Measurements from ENCODE around the gene ADAMTSL1. TPM values are rescaled to one million over a fixed set of nuclear protein-coding genes. Genes with fewer than 3 reads are reported as not detected.

The ADAMTSL1 gene
- total RNA-seq, 4 donors from 2014 or later: 21.3 to 138 (median 125) TPM

- no peak for TF ChIP-seq POLR2A (IDR thresholded peaks at IDR 0.05)
- peaks cover 0 to 7% (median 0%) of the 10 kb centered on the region in 3 donors for H3K4me1 ChIP-seq
- H3K27me3 ChIP-seq: no peaks in the 10 kb centered on the region
- peaks cover 0 to 21% of the 10 kb centered on the region in 2 donors for H3K36me3 ChIP-seq
- no peak for ATAC-seq
- WGBS, 2 donors (ENCODE audit: low coverage in 1 of 2): 31 to 48% methylated on average over 2 to 3 of the region's 3 CpGs
- no peaks in the 10 kb centered on the region for H3K9me3 ChIP-seq
- H3K4me3 ChIP-seq: no peak overlapping the region
- H3K27ac ChIP-seq: no peak overlapping the region
Observed at GRCh38 chr9:18756712-18757125, 282.8 kb downstream of the ADAMTSL1 start.

- Histone ChIP-seq H3K27ac (no peak overlapping the region), H3K9me3 (no peaks in the 10 kb centered on the region), H3K4me3 (no peak overlapping the region), H3K4me1 (peaks cover 0 to 7% (median 0%) of the 10 kb centered on the region in 3 donors), H3K36me3 (peaks cover 0 to 7% of the 10 kb centered on the region in 2 donors), H3K27me3 (no peaks in the 10 kb centered on the region)
- 87 to 91% methylated on average over 4 of the region's 4 CpGs for WGBS, 2 donors (ENCODE audit: low coverage in 1 of 2)
- TF ChIP-seq, protein P1, sequence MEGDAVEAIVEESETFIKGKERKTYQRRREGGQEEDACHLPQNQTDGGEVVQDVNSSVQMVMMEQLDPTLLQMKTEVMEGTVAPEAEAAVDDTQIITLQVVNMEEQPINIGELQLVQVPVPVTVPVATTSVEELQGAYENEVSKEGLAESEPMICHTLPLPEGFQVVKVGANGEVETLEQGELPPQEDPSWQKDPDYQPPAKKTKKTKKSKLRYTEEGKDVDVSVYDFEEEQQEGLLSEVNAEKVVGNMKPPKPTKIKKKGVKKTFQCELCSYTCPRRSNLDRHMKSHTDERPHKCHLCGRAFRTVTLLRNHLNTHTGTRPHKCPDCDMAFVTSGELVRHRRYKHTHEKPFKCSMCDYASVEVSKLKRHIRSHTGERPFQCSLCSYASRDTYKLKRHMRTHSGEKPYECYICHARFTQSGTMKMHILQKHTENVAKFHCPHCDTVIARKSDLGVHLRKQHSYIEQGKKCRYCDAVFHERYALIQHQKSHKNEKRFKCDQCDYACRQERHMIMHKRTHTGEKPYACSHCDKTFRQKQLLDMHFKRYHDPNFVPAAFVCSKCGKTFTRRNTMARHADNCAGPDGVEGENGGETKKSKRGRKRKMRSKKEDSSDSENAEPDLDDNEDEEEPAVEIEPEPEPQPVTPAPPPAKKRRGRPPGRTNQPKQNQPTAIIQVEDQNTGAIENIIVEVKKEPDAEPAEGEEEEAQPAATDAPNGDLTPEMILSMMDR (IDR thresholded peaks at IDR 0.05): no peak
- TF ChIP-seq POLR2A (IDR thresholded peaks at IDR 0.05) (no peak), POLR2AphosphoS5 (IDR thresholded peaks at IDR 0.05) (no peak), EP300 (IDR thresholded peaks at IDR 0.05) (no peak)
- no peak for ATAC-seq
Observed at GRCh38 chr9:18759827-18760226, 285.9 kb downstream of the ADAMTSL1 start.

- Histone ChIP-seq H3K27me3 (no peaks in the 10 kb centered on the region), H3K9me3 (no peaks in the 10 kb centered on the region), H3K27ac (no peak overlapping the region), H3K4me3 (no peak overlapping the region), H3K4me1 (peaks cover 0 to 1% (median 0%) of the 10 kb centered on the region in 3 donors), H3K36me3 (peaks cover 0 to 6% of the 10 kb centered on the region in 2 donors)
- ATAC-seq: no peak
- TF ChIP-seq, protein P1 (IDR thresholded peaks at IDR 0.05): no peak
- TF ChIP-seq POLR2A (IDR thresholded peaks at IDR 0.05) (no peak), POLR2AphosphoS5 (IDR thresholded peaks at IDR 0.05) (no peak), EP300 (IDR thresholded peaks at IDR 0.05) (no peak)
- 94 to 100% methylated on average over 1 to 2 of the region's 2 CpGs for WGBS, 2 donors (ENCODE audit: low coverage in 1 of 2)
Observed at GRCh38 chr9:18761742-18762300, 287.9 kb downstream of the ADAMTSL1 start.

GRCh38 chr9:18766989-18767550, 293.1 kb downstream of the ADAMTSL1 start:
- no peaks in the 10 kb centered on the region for H3K36me3 ChIP-seq
- WGBS, 2 donors (ENCODE audit: low coverage in 1 of 2): 84 to 91% methylated on average over 3 of the region's 3 CpGs
- no peaks in the 10 kb centered on the region for H3K9me3 ChIP-seq
- no peak overlapping the region for H3K4me3 ChIP-seq
- H3K27me3 ChIP-seq: no peaks in the 10 kb centered on the region
- no peak for TF ChIP-seq POLR2A (IDR thresholded peaks at IDR 0.05)
- TF ChIP-seq POLR2AphosphoS5 (IDR thresholded peaks at IDR 0.05): no peak
- no peak for TF ChIP-seq EP300 (IDR thresholded peaks at IDR 0.05)
- TF ChIP-seq, protein P1 (IDR thresholded peaks at IDR 0.05): no peak
- peaks cover 0 to 18% (median 2%) of the 10 kb centered on the region in 3 donors for H3K4me1 ChIP-seq
- no peak overlapping the region for H3K27ac ChIP-seq
- ATAC-seq: no peak

GRCh38 chr9:18768951-18769622, 295.1 kb downstream of the ADAMTSL1 start:
- TF ChIP-seq POLR2AphosphoS5 (IDR thresholded peaks at IDR 0.05) (no peak), EP300 (IDR thresholded peaks at IDR 0.05) (no peak), POLR2A (IDR thresholded peaks at IDR 0.05) (no peak)
- TF ChIP-seq, protein P1 (IDR thresholded peaks at IDR 0.05): no peak
- H3K27me3 ChIP-seq: no peaks in the 10 kb centered on the region
- 79 to 100% methylated on average over 3 of the region's 6 CpGs for WGBS, 2 donors (ENCODE audit: low coverage in 1 of 2)
- no peak overlapping the region for H3K27ac ChIP-seq
- no peaks in the 10 kb centered on the region for H3K36me3 ChIP-seq
- no peak for ATAC-seq
- H3K4me3 ChIP-seq: no peak overlapping the region
- no peaks in the 10 kb centered on the region for H3K9me3 ChIP-seq
- H3K4me1 ChIP-seq: peaks cover 0 to 19% (median 2%) of the 10 kb centered on the region in 3 donors
